ENCODE data around the gene RAI14. TPM values are rescaled to one million over a fixed set of nuclear protein-coding genes. Genes with fewer than 3 reads are reported as not detected.
"Not testable (repeated sequence)": the region's sequence is repeated elsewhere in the genome, so short reads cannot be mapped to it uniquely, and the experiment has no call there.

RAI14 gene
- total RNA-seq, 3 donors from 2014 or later = 4.8 to 8.7 (median 7.1) TPM

- DNase-seq (no peak), ATAC-seq (no peak)
- Mint-ChIP-seq H3K9me3 (no peaks in the 10 kb centered on the region), H3K36me3 (ENCODE audit: insufficient read depth) (peaks cover 3% of the 10 kb centered on the region), H3K4me1 (ENCODE audit: low read depth) (no peaks in the 10 kb centered on the region), H3K27me3 (ENCODE audit: low read depth) (peaks cover 8% of the 10 kb centered on the region), H3K4me3 (no peak overlapping the region)
These were observed 170.2 kb downstream of the RAI14 start for GRCh38 chr5:34826347-34826746.

- Mint-ChIP-seq H3K27me3 (ENCODE audit: low read depth) (peaks cover 7% of the 10 kb centered on the region), H3K4me1 (ENCODE audit: low read depth) (no peaks in the 10 kb centered on the region), H3K36me3 (ENCODE audit: insufficient read depth) (peaks cover 3% of the 10 kb centered on the region), H3K4me3 (no peak overlapping the region), H3K9me3 (no peaks in the 10 kb centered on the region)
- DNase-seq (no peak), ATAC-seq (no peak)
These were observed 171.7 kb downstream of the RAI14 start for GRCh38 chr5:34827588-34828506.

- H3K4me1 Mint-ChIP-seq (ENCODE audit: low read depth); ATAC-seq; H3K9me3 Mint-ChIP-seq; DNase-seq; H3K27me3 Mint-ChIP-seq (ENCODE audit: low read depth); H3K36me3 Mint-ChIP-seq (ENCODE audit: insufficient read depth); H3K4me3 Mint-ChIP-seq: not testable (repeated sequence)
These were observed 174.7 kb downstream of the RAI14 start for GRCh38 chr5:34830827-34831226.

- Mint-ChIP-seq H3K27me3 (ENCODE audit: low read depth) (peaks cover 3% of the 10 kb centered on the region), H3K36me3 (ENCODE audit: insufficient read depth) (peaks cover 1% of the 10 kb centered on the region), H3K9me3 (no peaks in the 10 kb centered on the region), H3K4me1 (ENCODE audit: low read depth) (no peaks in the 10 kb centered on the region), H3K4me3 (no peak overlapping the region)
- DNase-seq (no peak), ATAC-seq (no peak)
These were observed 175.2 kb downstream of the RAI14 start for GRCh38 chr5:34831303-34831702.

- ATAC-seq (no peak), DNase-seq (no peak)
- no peaks in the 10 kb centered on the region for H3K4me1 Mint-ChIP-seq (ENCODE audit: low read depth)
- H3K27me3 Mint-ChIP-seq (ENCODE audit: low read depth) = peaks cover 3% of the 10 kb centered on the region
- H3K36me3 Mint-ChIP-seq (ENCODE audit: insufficient read depth) = no peaks in the 10 kb centered on the region
- H3K4me3 Mint-ChIP-seq = no peak overlapping the region
- no peaks in the 10 kb centered on the region for H3K9me3 Mint-ChIP-seq
These were observed 176.4 kb downstream of the RAI14 start for GRCh38 chr5:34832568-34832967.

- peaks cover under 1% of the 10 kb centered on the region for H3K27me3 Mint-ChIP-seq (ENCODE audit: low read depth)
- H3K4me3 Mint-ChIP-seq = no peak overlapping the region
- no peaks in the 10 kb centered on the region for H3K4me1 Mint-ChIP-seq (ENCODE audit: low read depth)
- no peaks in the 10 kb centered on the region for H3K36me3 Mint-ChIP-seq (ENCODE audit: insufficient read depth)
- no peaks in the 10 kb centered on the region for H3K9me3 Mint-ChIP-seq
- ATAC-seq (no peak), DNase-seq (no peak)
These were observed 177.0 kb downstream of the RAI14 start for GRCh38 chr5:34833090-34833489.

GRCh38 chr5:34833976-34834793 lies 178.1 kb downstream of the RAI14 start:
- DNase-seq (no peak), ATAC-seq (no peak)
- no peaks in the 10 kb centered on the region for H3K27me3 Mint-ChIP-seq (ENCODE audit: low read depth)
- no peaks in the 10 kb centered on the region for H3K9me3 Mint-ChIP-seq
- H3K4me3 Mint-ChIP-seq = no peak overlapping the region
- no peaks in the 10 kb centered on the region for H3K36me3 Mint-ChIP-seq (ENCODE audit: insufficient read depth)
- peaks cover 2% of the 10 kb centered on the region for H3K4me1 Mint-ChIP-seq (ENCODE audit: low read depth)

GRCh38 chr5:34834794-34835089 lies 178.6 kb downstream of the RAI14 start:
- DNase-seq (no peak), ATAC-seq (no peak)
- no peak overlapping the region for H3K4me3 Mint-ChIP-seq
- H3K36me3 Mint-ChIP-seq (ENCODE audit: insufficient read depth) = no peaks in the 10 kb centered on the region
- H3K4me1 Mint-ChIP-seq (ENCODE audit: low read depth) = peaks cover 7% of the 10 kb centered on the region
- no peaks in the 10 kb centered on the region for H3K9me3 Mint-ChIP-seq
- H3K27me3 Mint-ChIP-seq (ENCODE audit: low read depth) = no peaks in the 10 kb centered on the region

GRCh38 chr5:34835664-34836063 lies 179.5 kb downstream of the RAI14 start:
- H3K4me3 Mint-ChIP-seq = no peak overlapping the region
- no peaks in the 10 kb centered on the region for H3K9me3 Mint-ChIP-seq
- ATAC-seq = no peak
- peaks cover 7% of the 10 kb centered on the region for H3K4me1 Mint-ChIP-seq (ENCODE audit: low read depth)
- no peaks in the 10 kb centered on the region for H3K27me3 Mint-ChIP-seq (ENCODE audit: low read depth)
- H3K36me3 Mint-ChIP-seq (ENCODE audit: insufficient read depth) = no peaks in the 10 kb centered on the region
- no peak for DNase-seq

- ATAC-seq = peak; percentile 97 to 98
- peak within 1 kb of the TSS; percentile 93 for H3K4me3 Mint-ChIP-seq
- peaks cover 7% of the 10 kb centered on the region for H3K4me1 Mint-ChIP-seq (ENCODE audit: low read depth)
- H3K9me3 Mint-ChIP-seq = no peaks in the 10 kb centered on the region
- H3K27me3 Mint-ChIP-seq (ENCODE audit: low read depth) = peaks cover 5% of the 10 kb centered on the region
- no peaks in the 10 kb centered on the region for H3K36me3 Mint-ChIP-seq (ENCODE audit: insufficient read depth)
- peak; percentile 87 for DNase-seq
These were observed 182.9 kb downstream of the RAI14 start, which contains the start of gene TTC23L for GRCh38 chr5:34838785-34839714. Gene TTC23L (plus strand): TSS chr5:34839164. CDS start chr5:34840672, 1,508 bp downstream.

GRCh38 chr5:34841816-34842215 lies 185.7 kb downstream of the RAI14 start:
- no peak overlapping the region for H3K4me3 Mint-ChIP-seq
- no peaks in the 10 kb centered on the region for H3K9me3 Mint-ChIP-seq
- H3K36me3 Mint-ChIP-seq (ENCODE audit: insufficient read depth) = no peaks in the 10 kb centered on the region
- peaks cover 5% of the 10 kb centered on the region for H3K27me3 Mint-ChIP-seq (ENCODE audit: low read depth)
- peaks cover 7% of the 10 kb centered on the region for H3K4me1 Mint-ChIP-seq (ENCODE audit: low read depth)
- ATAC-seq (no peak), DNase-seq (no peak)

GRCh38 chr5:34842554-34842953 lies 186.4 kb downstream of the RAI14 start:
- H3K4me3 Mint-ChIP-seq = no peak overlapping the region
- DNase-seq = no peak
- peaks cover 7% of the 10 kb centered on the region for H3K4me1 Mint-ChIP-seq (ENCODE audit: low read depth)
- no peaks in the 10 kb centered on the region for H3K9me3 Mint-ChIP-seq
- peaks cover 5% of the 10 kb centered on the region for H3K27me3 Mint-ChIP-seq (ENCODE audit: low read depth)
- no peak for ATAC-seq
- no peaks in the 10 kb centered on the region for H3K36me3 Mint-ChIP-seq (ENCODE audit: insufficient read depth)

GRCh38 chr5:34843497-34843896 lies 187.4 kb downstream of the RAI14 start:
- H3K4me3 Mint-ChIP-seq = no peak overlapping the region
- peaks cover 5% of the 10 kb centered on the region for H3K27me3 Mint-ChIP-seq (ENCODE audit: low read depth)
- ATAC-seq (no peak), DNase-seq (no peak)
- no peaks in the 10 kb centered on the region for H3K36me3 Mint-ChIP-seq (ENCODE audit: insufficient read depth)
- H3K4me1 Mint-ChIP-seq (ENCODE audit: low read depth) = peaks cover 7% of the 10 kb centered on the region
- H3K9me3 Mint-ChIP-seq = no peaks in the 10 kb centered on the region

- Mint-ChIP-seq H3K36me3 (ENCODE audit: insufficient read depth) (no peaks in the 10 kb centered on the region), H3K4me3 (no peak overlapping the region), H3K27me3 (ENCODE audit: low read depth) (peaks cover 5% of the 10 kb centered on the region), H3K4me1 (ENCODE audit: low read depth) (peaks cover 5% of the 10 kb centered on the region), H3K9me3 (no peaks in the 10 kb centered on the region)
- no peak for ATAC-seq
- DNase-seq = no peak
These were observed 188.0 kb downstream of the RAI14 start for GRCh38 chr5:34844106-34844505.

All from activated T-cell treated with anti-CD3 and anti-CD28 coated beads, Interleukin-2, amount 50 U/mL, for 4 hours (primary cell).